ENCODE measurements around the gene SLC8A2. TPM values are rescaled to one million over a fixed set of nuclear protein-coding genes. Genes with fewer than 3 reads are reported as not detected.

The SLC8A2 gene
- total and polyA plus RNA-seq, 2 of the 8 experiments (the other 6 are each of a cell fraction or from before 2014, with no cell fraction given), result 7.3 to 12.4 TPM

DNA sequence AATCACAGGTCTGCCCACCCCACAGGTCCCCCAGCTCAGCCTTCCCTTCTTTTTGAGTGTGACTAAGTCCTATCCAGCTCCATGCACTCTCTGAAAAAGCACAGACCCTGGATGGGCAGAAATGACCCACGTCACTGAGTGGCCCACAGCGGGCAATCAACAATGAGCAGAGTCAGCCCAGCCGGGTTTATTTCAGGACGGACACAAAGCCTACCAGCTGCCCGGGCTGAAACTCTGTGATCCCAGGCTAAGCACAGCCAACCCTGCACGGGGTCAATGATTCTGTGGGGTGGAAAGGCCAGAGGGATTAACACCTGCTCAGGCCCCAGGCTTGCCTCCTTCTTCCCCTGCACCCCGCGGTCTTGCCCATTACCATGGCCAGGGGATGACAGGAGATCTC, 34.8 kb upstream of the SLC8A2 start:
- peaks cover 9% of the 10 kb centered on the region in 2 experiments for H4K20me1 ChIP-seq (replicated peaks in 1 of 2; ENCODE audit: control insufficient read depth in 1 of 2, insufficient read depth in 2 of 2, low read length in 2 of 2)
- no peak overlapping the region for H3K23ac ChIP-seq (ENCODE audit: insufficient read length)
- H2AK5ac ChIP-seq (ENCODE audit: low read depth, low read length), result no peak overlapping the region
- H3K79me2 ChIP-seq (ENCODE audit: control insufficient read depth in 1 of 2, insufficient read depth in 2 of 2, low read length in 2 of 2), result peaks cover 3 to 53% of the 10 kb centered on the region in 2 experiments; a peak in 2 of 4 replicates
- no peak overlapping the region for H2BK15ac ChIP-seq (ENCODE audit: low read length)
- ChIA-PET CTCF (ENCODE audit: partially characterized antibody) (interaction anchor here (0.6 to 2.5 kb wide), 5 partner anchors 10 to 237 kb away, joined by 3 to 10 read pairs (median 3); no protein-coding TSS in a partner anchor), POLR2A (ENCODE audit: partially characterized antibody) (interaction anchor here (1.2 to 5.0 kb wide), 4 partner anchors 9 to 22 kb away, joined by 3 to 17 read pairs (median 6); partner anchors contain the start of gene KPTN)
- no peaks in the 10 kb centered on the region for H3K27me3 ChIP-seq (replicated peaks in 1 of 4; ENCODE audit: control insufficient read depth in 3 of 4, extremely low read depth in 1 of 4, insufficient read depth in 3 of 4, low read length in 3 of 4)
- H4K91ac ChIP-seq (replicated peaks; ENCODE audit: insufficient read length, low read length), result no peak overlapping the region
- no peak overlapping the region for H3K18ac ChIP-seq (ENCODE audit: extremely low read depth, low read length)
- FAIRE-seq, result no peak
- no peak overlapping the region for H2BK12ac ChIP-seq (ENCODE audit: low read depth, low read length)
- H3K36me3 ChIP-seq (ENCODE audit: control insufficient read depth in 2 of 4, insufficient read depth in 4 of 4, low read length in 3 of 4), result no peaks in the 10 kb centered on the region
- H3K9ac ChIP-seq (replicated peaks in 1 of 4; ENCODE audit: extremely low read depth in 1 of 4, low read depth in 3 of 4, low read length in 3 of 4), result no peak overlapping the region
- no peak overlapping the region for H2AFZ ChIP-seq (ENCODE audit: low read length)
- H4K5ac ChIP-seq (ENCODE audit: insufficient read length, low read depth, low read length), result no peak overlapping the region
- H3K14ac ChIP-seq (ENCODE audit: insufficient read length), result no peak overlapping the region
- H3K23me2 ChIP-seq (ENCODE audit: low read depth, low read length), result no peaks in the 10 kb centered on the region
- H3K9me3 ChIP-seq (ENCODE audit: insufficient read depth in 2 of 2, low read depth in 1 of 2, low read length in 1 of 2), result no peaks in the 10 kb centered on the region
- no peak overlapping the region for H4K8ac ChIP-seq (ENCODE audit: extremely low read depth, insufficient read depth, low read length)
- no peak overlapping the region for H3K56ac ChIP-seq (replicated peaks; ENCODE audit: insufficient read length, low read depth, low read length)
- H2BK5ac ChIP-seq (ENCODE audit: low read depth, low read length), result no peak overlapping the region
- peaks cover 21% of the 10 kb centered on the region for H3K79me1 ChIP-seq (ENCODE audit: low read depth, low read length)
- peaks cover 0 to 8% (median under 1%) of the 10 kb centered on the region in 4 experiments; a peak in 4 of 7 replicates for H3K4me1 ChIP-seq (replicated peaks in 1 of 4; ENCODE audit: control insufficient read depth in 3 of 4, insufficient read depth in 4 of 4, low read length in 3 of 4)
- H3K4me2 ChIP-seq (ENCODE audit: insufficient read depth in 1 of 2, low read depth in 2 of 2, low read length in 2 of 2), result no peak overlapping the region
- no peak overlapping the region for H3K4me3 ChIP-seq (ENCODE audit: extremely low read depth in 1 of 4, insufficient read depth in 2 of 4, low read depth in 3 of 4, low read length in 4 of 4)
- DNase-seq (ENCODE audit: low read depth in 1 of 2, low spot score in 2 of 2), result no peak
- no peak overlapping the region; the same call in 1 of the 2 replicates for H3K27ac ChIP-seq (ENCODE audit: low read depth, low read length)
- 90% methylated on average over 8 of the region's 8 CpGs; no CpG with 5 or more reads in 1 of the 2 experiments for WGBS, 2 experiments (ENCODE audit: extremely low coverage in 1 of 2, insufficient coverage in 1 of 2, insufficient read length in 1 of 2, insufficient replicate concordance in 2 of 2, low coverage in 1 of 2, low lambda C conversion rate in 2 of 2, missing lambda C conversion rate in 1 of 2)
- no peak overlapping the region for H2BK20ac ChIP-seq (ENCODE audit: low read length)
- no peak overlapping the region for H2BK120ac ChIP-seq (replicated peaks; ENCODE audit: low read depth, low read length)
- H3K4ac ChIP-seq (replicated peaks; ENCODE audit: insufficient read length, low read depth, low read length), result no peak overlapping the region
- TF ChIP-seq TAF1 (IDR thresholded peaks at IDR 0.05; ENCODE audit: low read depth, low read length) (no peak), POU5F1 (IDR thresholded peaks at IDR 0.05; ENCODE audit: low read depth, low read length) (no peak), SIN3A (conservative IDR thresholded peaks at IDR 0.05 in 1 of 2, IDR thresholded peaks at IDR 0.05 in 1 of 2; ENCODE audit: low read depth in 1 of 2, low read length in 2 of 2) (no peak), SIRT6 (IDR thresholded peaks at IDR 0.05; ENCODE audit: low read length) (no peak), MAFK (IDR thresholded peaks at IDR 0.05; ENCODE audit: low read depth, low read length) (no peak), JUN (IDR thresholded peaks at IDR 0.05; ENCODE audit: low read depth, low read length) (no peak), CREB1 (IDR thresholded peaks at IDR 0.05) (no peak), CBX8 (IDR thresholded peaks at IDR 0.05; ENCODE audit: borderline replicate concordance, low read depth, low read length) (no peak), BACH1 (IDR thresholded peaks at IDR 0.05; ENCODE audit: low read length) (no peak)
